Endodermal cell (in vitro differentiated cells): Measurements from ENCODE around the gene SPATA25. TPM values are rescaled to one million over a fixed set of nuclear protein-coding genes. Genes with fewer than 3 reads are reported as not detected.
A peak's percentile ranks its signal among the peaks of the same experiment; 100 is the strongest.

Experiments used
- DNase-seq: peaks from one replicate; pipeline ENCODE4 v3.0.0-alpha.2; 2017
- H3K27ac ChIP-seq: 2 replicates; pipeline ENCODE4 v1.5.1; 2013; ENCODE audit warnings: mild to moderate bottlenecking, low read depth, low read length, moderate library complexity
- H3K27me3 ChIP-seq: 2 replicates; pipeline ENCODE4 v1.6.1; 2013; ENCODE audit warnings: mild to moderate bottlenecking, low read length, moderate library complexity; ENCODE audit not compliant: insufficient read depth, control insufficient read depth, poor library complexity, severe bottlenecking
- H3K36me3 ChIP-seq: 2 replicates; pipeline ENCODE4 v1.7.0; 2013; ENCODE audit warnings: mild to moderate bottlenecking, low read length, moderate library complexity; ENCODE audit not compliant: control insufficient read depth, insufficient read depth
- H3K4me1 ChIP-seq: one replicate; pipeline ENCODE4 v1.7.0; 2013; ENCODE audit warnings: low read length; ENCODE audit not compliant: control insufficient read depth, insufficient read depth
- H3K4me3 ChIP-seq: 2 replicates; pipeline ENCODE4 v1.5.1; 2013; ENCODE audit warnings: mild to moderate bottlenecking, low read length, moderate library complexity
- H3K9ac ChIP-seq: 2 replicates; pipeline ENCODE4 v1.6.1; 2013; ENCODE audit warnings: mild to moderate bottlenecking, low read length, moderate library complexity; ENCODE audit not compliant: poor library complexity, severe bottlenecking; ENCODE audit errors: extremely low read depth
- H3K9me3 ChIP-seq: 2 replicates; pipeline ENCODE4 v1.6.1; 2013; ENCODE audit warnings: mild to moderate bottlenecking, low read length, moderate library complexity; ENCODE audit not compliant: control insufficient read depth
- H3K27ac Mint-ChIP-seq: 2 replicates; pipeline ENCODE4 v1.8.0; 2020; ENCODE audit warnings: mixed read lengths
- H3K27me3 Mint-ChIP-seq: 2 replicates; pipeline ENCODE4 v1.8.0; 2021; ENCODE audit warnings: mild to moderate bottlenecking, mixed read lengths; ENCODE audit not compliant: insufficient read depth
- H3K36me3 Mint-ChIP-seq: 2 replicates; pipeline ENCODE4 v1.8.0; 2020; ENCODE audit warnings: low read depth, mixed read lengths
- H3K4me1 Mint-ChIP-seq: 2 replicates; pipeline ENCODE4 v1.8.0; 2020; ENCODE audit warnings: mixed read lengths
- H3K4me3 Mint-ChIP-seq: 2 replicates; pipeline ENCODE4 v1.8.0; 2020; ENCODE audit warnings: mild to moderate bottlenecking, moderate library complexity, mixed read lengths
- H3K9me3 Mint-ChIP-seq: 2 replicates; pipeline ENCODE4 v1.8.0; 2020; ENCODE audit warnings: mild to moderate bottlenecking, mixed read lengths
- CTCF ChIP-seq: fragments of 200-600 bp; sonication (generic); conservative IDR thresholded peaks from 2 replicates; pipeline ENCODE4 v1.5.0; 2021; ENCODE audit warnings: antibody characterized with exemption, mild to moderate bottlenecking
- WGBS, 2 experiments: methylation state at CpG; one replicate each; pipeline versions ENCODE4 v1.1.5 to v1.1.7; 2013; ENCODE audit warnings: missing lambda C conversion rate in 2 of 2, mixed read lengths in 1 of 2; ENCODE audit not compliant: insufficient coverage in 1 of 2, insufficient read length in 1 of 2; 5-methylcytosine and 5-hydroxymethylcytosine counted together
- total RNA-seq, 2 donors: library from RNA; stranded (reverse); fragmentation: NEBNext Ultra II Directional in 1 of 2; extraction: Animal tissue kit (Norgen Biotek cat#: 25700) in 1 of 2; gene quantifications; 2 replicates in 1 of 2; 3 replicates in 1 of 2; pipeline ENCODE4 v1.2.1, GENCODE V29; 2021

SPATA25 gene
- total RNA-seq, 2 donors from 2014 or later: 2.2 to 2.6 TPM

GRCh38 chr20:45890077-45890984 lies 2.9 kb upstream of the SPATA25 start:
- Histone ChIP-seq H3K27me3 (no peaks in the 10 kb centered on the region), H3K9ac (peak overlapping the region; percentile 62), H3K27ac (no peak overlapping the region), H3K4me1 (no peaks in the 10 kb centered on the region), H3K36me3 (peaks cover 25% of the 10 kb centered on the region), H3K4me3 (peak overlapping the region; percentile 88), H3K9me3 (no peaks in the 10 kb centered on the region)
- H3K27ac Mint-ChIP-seq: peak overlapping the region; percentile 89
- TF ChIP-seq CTCF: peak; percentile 90
- H3K36me3 Mint-ChIP-seq: peaks cover 16% of the 10 kb centered on the region
- peaks cover 4% of the 10 kb centered on the region for H3K4me1 Mint-ChIP-seq
- 3 to 6% methylated on average over 40 to 79 of the region's 79 CpGs for WGBS, 2 experiments
- no peaks in the 10 kb centered on the region for H3K27me3 Mint-ChIP-seq
- peak; percentile 96 for DNase-seq
- peak overlapping the region; percentile 77 for H3K4me3 Mint-ChIP-seq
- H3K9me3 Mint-ChIP-seq: no peaks in the 10 kb centered on the region

- H3K36me3 ChIP-seq: peaks cover 22% of the 10 kb centered on the region
- no peaks in the 10 kb centered on the region for H3K9me3 ChIP-seq
- peaks cover 4% of the 10 kb centered on the region for H3K4me1 Mint-ChIP-seq
- no peaks in the 10 kb centered on the region for H3K4me1 ChIP-seq
- H3K4me3 Mint-ChIP-seq: no peak overlapping the region
- no peak overlapping the region for H3K4me3 ChIP-seq
- H3K27ac Mint-ChIP-seq: no peak overlapping the region
- H3K27ac ChIP-seq: no peak overlapping the region
- 92% methylated on average over 2 to 3 of the region's 3 CpGs for WGBS, 2 experiments
- H3K27me3 ChIP-seq: no peaks in the 10 kb centered on the region
- H3K9me3 Mint-ChIP-seq: no peaks in the 10 kb centered on the region
- no peaks in the 10 kb centered on the region for H3K27me3 Mint-ChIP-seq
- TF ChIP-seq CTCF: no peak
- DNase-seq: no peak
- peaks cover 17% of the 10 kb centered on the region for H3K36me3 Mint-ChIP-seq
- H3K9ac ChIP-seq: no peak overlapping the region
Measured at GRCh38 chr20:45888681-45889080, 1.3 kb upstream of the SPATA25 start.

GRCh38 chr20:45886590-45887345 lies 654 bp downstream of the SPATA25 start:
- H3K36me3 ChIP-seq: peaks cover 23% of the 10 kb centered on the region
- TF ChIP-seq CTCF: no peak
- peaks cover 29% of the 10 kb centered on the region for H3K36me3 Mint-ChIP-seq
- no peaks in the 10 kb centered on the region for H3K9me3 Mint-ChIP-seq
- 93 to 94% methylated on average over 14 to 19 of the region's 19 CpGs for WGBS, 2 experiments
- no peak overlapping the region for H3K9ac ChIP-seq
- H3K27me3 Mint-ChIP-seq: no peaks in the 10 kb centered on the region
- H3K4me3 ChIP-seq: no peak overlapping the region
- H3K27ac ChIP-seq: no peak overlapping the region
- no peak for DNase-seq
- no peaks in the 10 kb centered on the region for H3K9me3 ChIP-seq
- no peaks in the 10 kb centered on the region for H3K4me1 ChIP-seq
- no peak overlapping the region for H3K4me3 Mint-ChIP-seq
- H3K4me1 Mint-ChIP-seq: peaks cover 3% of the 10 kb centered on the region
- H3K27ac Mint-ChIP-seq: no peak overlapping the region
- H3K27me3 ChIP-seq: no peaks in the 10 kb centered on the region
